Measurements from ENCODE around the gene DPP4. TPM values are rescaled to one million over a fixed set of nuclear protein-coding genes. Genes with fewer than 3 reads are reported as not detected.

The DPP4 gene
- total and polyA plus RNA-seq, 3 experiments from 2014 or later: 14.6 to 71.7 (median 15.4) TPM

GRCh38 chr2:162037028-162037795 is 36.8 kb downstream of the DPP4 start:
- Mint-ChIP-seq H3K27ac (no peak overlapping the region), H3K9me3 (no peaks in the 10 kb centered on the region), H3K4me3 (no peak overlapping the region), H3K27me3 (no peaks in the 10 kb centered on the region), H3K36me3 (peaks cover 19 to 48% (median 23%) of the 10 kb centered on the region in 3 donors), H3K4me1 (peaks cover 0 to 6% (median 5%) of the 10 kb centered on the region in 3 donors)
- Histone ChIP-seq H3K4me3 (ENCODE audit: low read length) (no peak overlapping the region), H3K9me3 (ENCODE audit: low read length) (no peaks in the 10 kb centered on the region), H3K27me3 (ENCODE audit: insufficient read depth, low read length, poor library complexity, severe bottlenecking) (no peaks in the 10 kb centered on the region), H3K4me1 (ENCODE audit: insufficient read depth, low read length) (no peaks in the 10 kb centered on the region), H3K27ac (ENCODE audit: low read depth, low read length) (no peak overlapping the region), H3K36me3 (ENCODE audit: insufficient read depth, low read length) (peaks cover 3% of the 10 kb centered on the region)
- ChIA-PET POLR2A (no interaction called here), CTCF (interaction anchor here (1.6 kb wide), 1 partner anchor 47 kb away, joined by 3 read pairs; no protein-coding TSS in a partner anchor)
- no peak for DNase-seq

GRCh38 chr2:162035981-162036380 is 38.0 kb downstream of the DPP4 start:
- Histone ChIP-seq H3K4me1 (ENCODE audit: insufficient read depth, low read length) (no peaks in the 10 kb centered on the region), H3K36me3 (ENCODE audit: insufficient read depth, low read length) (peaks cover 3% of the 10 kb centered on the region), H3K27me3 (ENCODE audit: insufficient read depth, low read length, poor library complexity, severe bottlenecking) (no peaks in the 10 kb centered on the region), H3K9me3 (ENCODE audit: low read length) (no peaks in the 10 kb centered on the region), H3K27ac (ENCODE audit: low read depth, low read length) (no peak overlapping the region), H3K4me3 (ENCODE audit: low read length) (no peak overlapping the region)
- H3K4me1 Mint-ChIP-seq: peaks cover 0 to 6% (median 5%) of the 10 kb centered on the region in 3 donors
- ChIA-PET CTCF (interaction anchor here (1.6 kb wide), 1 partner anchor 46 kb away, joined by 3 read pairs; no protein-coding TSS in a partner anchor), POLR2A (no interaction called here)
- peaks cover 20 to 50% (median 26%) of the 10 kb centered on the region in 3 donors for H3K36me3 Mint-ChIP-seq
- no peak overlapping the region for H3K27ac Mint-ChIP-seq
- H3K4me3 Mint-ChIP-seq: no peak overlapping the region
- H3K27me3 Mint-ChIP-seq: no peaks in the 10 kb centered on the region
- H3K9me3 Mint-ChIP-seq: no peaks in the 10 kb centered on the region
- no peak for DNase-seq

- DNase-seq: no peak
- Histone ChIP-seq H3K27ac (ENCODE audit: low read depth, low read length) (no peak overlapping the region), H3K4me3 (ENCODE audit: low read length) (no peak overlapping the region), H3K36me3 (ENCODE audit: insufficient read depth, low read length) (peaks cover 3% of the 10 kb centered on the region), H3K4me1 (ENCODE audit: insufficient read depth, low read length) (no peaks in the 10 kb centered on the region), H3K27me3 (ENCODE audit: insufficient read depth, low read length, poor library complexity, severe bottlenecking) (no peaks in the 10 kb centered on the region), H3K9me3 (ENCODE audit: low read length) (no peaks in the 10 kb centered on the region)
- peaks cover 0 to 6% (median 5%) of the 10 kb centered on the region in 3 donors for H3K4me1 Mint-ChIP-seq
- CTCF ChIA-PET: no interaction called here
- no peaks in the 10 kb centered on the region for H3K27me3 Mint-ChIP-seq
- no peaks in the 10 kb centered on the region for H3K9me3 Mint-ChIP-seq
- H3K4me3 Mint-ChIP-seq: no peak overlapping the region
- peaks cover 21 to 43% (median 23%) of the 10 kb centered on the region in 3 donors for H3K36me3 Mint-ChIP-seq
- peak overlapping the region in 1 of 8 donors; percentile 54 for H3K27ac Mint-ChIP-seq
- POLR2A ChIA-PET: no interaction called here
Observed at GRCh38 chr2:162030363-162031190, 43.4 kb downstream of the DPP4 start.

GRCh38 chr2:162029287-162029901 is 44.6 kb downstream of the DPP4 start:
- Histone ChIP-seq H3K27me3 (ENCODE audit: insufficient read depth, low read length, poor library complexity, severe bottlenecking) (no peaks in the 10 kb centered on the region), H3K4me1 (ENCODE audit: insufficient read depth, low read length) (peaks cover 4% of the 10 kb centered on the region), H3K4me3 (ENCODE audit: low read length) (no peak overlapping the region), H3K36me3 (ENCODE audit: insufficient read depth, low read length) (peaks cover 3% of the 10 kb centered on the region), H3K27ac (ENCODE audit: low read depth, low read length) (no peak overlapping the region), H3K9me3 (ENCODE audit: low read length) (no peaks in the 10 kb centered on the region)
- Mint-ChIP-seq H3K4me1 (peaks cover 0 to 6% (median 5%) of the 10 kb centered on the region in 3 donors), H3K27ac (peak overlapping the region in 4 of 8 donors; percentile 11 to 81 (median 20)), H3K4me3 (no peak overlapping the region), H3K36me3 (peaks cover 16 to 36% (median 20%) of the 10 kb centered on the region in 3 donors), H3K27me3 (no peaks in the 10 kb centered on the region), H3K9me3 (no peaks in the 10 kb centered on the region)
- DNase-seq: no peak
- ChIA-PET CTCF (no interaction called here), POLR2A (no interaction called here)

GRCh38 chr2:162028511-162028910 is 45.5 kb downstream of the DPP4 start:
- CTCF ChIA-PET: no interaction called here
- Mint-ChIP-seq H3K27me3 (no peaks in the 10 kb centered on the region), H3K4me3 (no peak overlapping the region), H3K36me3 (peaks cover 15 to 33% (median 20%) of the 10 kb centered on the region in 3 donors), H3K9me3 (no peaks in the 10 kb centered on the region), H3K27ac (peak overlapping the region in 2 of 8 donors; percentile 13 to 24), H3K4me1 (peaks cover 0 to 8% (median 5%) of the 10 kb centered on the region in 3 donors)
- Histone ChIP-seq H3K9me3 (ENCODE audit: low read length) (no peaks in the 10 kb centered on the region), H3K4me3 (ENCODE audit: low read length) (no peak overlapping the region), H3K36me3 (ENCODE audit: insufficient read depth, low read length) (peaks cover 3% of the 10 kb centered on the region), H3K27me3 (ENCODE audit: insufficient read depth, low read length, poor library complexity, severe bottlenecking) (no peaks in the 10 kb centered on the region), H3K4me1 (ENCODE audit: insufficient read depth, low read length) (peaks cover 10% of the 10 kb centered on the region), H3K27ac (ENCODE audit: low read depth, low read length) (no peak overlapping the region)
- POLR2A ChIA-PET: no interaction called here
- no peak for DNase-seq

- CTCF ChIA-PET: no interaction called here
- Histone ChIP-seq H3K4me1 (ENCODE audit: insufficient read depth, low read length) (peaks cover 27% of the 10 kb centered on the region), H3K4me3 (ENCODE audit: low read length) (no peak overlapping the region), H3K27me3 (ENCODE audit: insufficient read depth, low read length, poor library complexity, severe bottlenecking) (no peaks in the 10 kb centered on the region), H3K36me3 (ENCODE audit: insufficient read depth, low read length) (peaks cover 4% of the 10 kb centered on the region), H3K9me3 (ENCODE audit: low read length) (no peaks in the 10 kb centered on the region), H3K27ac (ENCODE audit: low read depth, low read length) (no peak overlapping the region)
- Mint-ChIP-seq H3K4me3 (no peak overlapping the region), H3K9me3 (no peaks in the 10 kb centered on the region), H3K27ac (peak overlapping the region in 4 of 8 donors; percentile 1 to 73 (median 18)), H3K27me3 (no peaks in the 10 kb centered on the region), H3K36me3 (peaks cover 4 to 17% (median 7%) of the 10 kb centered on the region in 3 donors), H3K4me1 (peaks cover 6 to 32% (median 10%) of the 10 kb centered on the region in 3 donors)
- POLR2A ChIA-PET: no interaction called here
- no peak for DNase-seq
Observed at GRCh38 chr2:162025121-162025911, 48.7 kb downstream of the DPP4 start.

GRCh38 chr2:162022290-162022945 is 51.6 kb downstream of the DPP4 start:
- Mint-ChIP-seq H3K9me3 (no peaks in the 10 kb centered on the region), H3K36me3 (peaks cover 3 to 29% (median 20%) of the 10 kb centered on the region in 3 donors), H3K27me3 (no peaks in the 10 kb centered on the region), H3K4me3 (no peak overlapping the region), H3K4me1 (peaks cover 8 to 26% (median 9%) of the 10 kb centered on the region in 3 donors), H3K27ac (peak overlapping the region in 4 of 8 donors; percentile 5 to 60 (median 15))
- H3K9me3 ChIP-seq (ENCODE audit: low read length): no peaks in the 10 kb centered on the region
- peaks cover 10% of the 10 kb centered on the region for H3K36me3 ChIP-seq (ENCODE audit: insufficient read depth, low read length)
- peaks cover 27% of the 10 kb centered on the region for H3K4me1 ChIP-seq (ENCODE audit: insufficient read depth, low read length)
- ChIA-PET CTCF (no interaction called here), POLR2A (no interaction called here)
- no peaks in the 10 kb centered on the region for H3K27me3 ChIP-seq (ENCODE audit: insufficient read depth, low read length, poor library complexity, severe bottlenecking)
- H3K4me3 ChIP-seq (ENCODE audit: low read length): no peak overlapping the region
- no peak overlapping the region for H3K27ac ChIP-seq (ENCODE audit: low read depth, low read length)
- no peak for DNase-seq
